HepG2 (cell line): ENCODE data around the gene DAPK3. TPM values are rescaled to one million over a fixed set of nuclear protein-coding genes. Genes with fewer than 3 reads are reported as not detected.

Source experiments
- ATAC-seq: fragments of 200-7000 bp; cut with Tn5 transposase; 3 replicates; pipeline ENCODE4 v1.9.1; 2020; ENCODE audit warnings: mild to moderate bottlenecking, moderate library complexity
- BruUV-seq: library from RNA; stranded (reverse); fragments of 400-500 nt; replicated peaks from 2 replicates; lab custom pipeline; 2021; lab: Mats Ljungman, UMichigan
- CTCF ChIA-PET: fragments of 300-600 bp; formaldehyde crosslinking; extraction: SDS; loops from one replicate; lab custom pipeline; 2021; ENCODE audit warnings: low total read pairs, inconsistent platforms, low intra/inter-chr PET ratio; lab: Yijun Ruan, JAX
- POLR2A ChIA-PET: fragments of 350-600 bp; sonication (Branson Sonifier 250); formaldehyde crosslinking; loops from one replicate; lab custom pipeline; 2020; ENCODE audit warnings: antibody characterized with exemption, inconsistent platforms; lab: Yijun Ruan, JAX
- DNase-seq: peaks from one replicate; pipeline ENCODE4 v3.0.0-alpha.2; 2015; ENCODE audit warnings: low spot score
- FAIRE-seq: peaks from 3 replicates; lab custom pipeline; 2011; peaks lifted over from hg19 to GRCh38; lab: Jason Lieb, UNC
- H2AFZ ChIP-seq: one replicate; pipeline ENCODE4 v1.6.1; 2011; ENCODE audit warnings: low read length, inconsistent platforms
- H3K27ac ChIP-seq: fragments of 300-600 bp; 3 replicates; pipeline ENCODE4 v1.8.0; 2011; ENCODE audit warnings: mixed run types, mild to moderate bottlenecking, mixed read lengths, low read length, inconsistent platforms; ENCODE audit not compliant: insufficient read depth; ENCODE audit errors: extremely low read length
- H3K27me3 ChIP-seq, 2 experiments: fragments of 200-600 bp in 1 of 2; 2 replicates in 1 of 2; 3 replicates in 1 of 2; pipeline versions ENCODE4 v1.6.0 to v1.8.0; 2011; ENCODE audit warnings: low read length in 2 of 2, mild to moderate bottlenecking in 2 of 2, moderate library complexity in 2 of 2, inconsistent platforms in 1 of 2; ENCODE audit not compliant: insufficient read depth in 2 of 2, control insufficient read depth in 1 of 2
- H3K36me3 ChIP-seq, 2 experiments: fragments of 200-600 bp in 1 of 2; replicated peaks in 1 of 2; 2 replicates in 1 of 2; 3 replicates in 1 of 2; pipeline versions ENCODE4 v1.5.1 to v1.8.0; 2011; ENCODE audit warnings: low read length in 2 of 2, inconsistent platforms in 1 of 2; ENCODE audit not compliant: insufficient read depth in 2 of 2, control insufficient read depth in 1 of 2
- H3K4me1 ChIP-seq: 2 replicates; pipeline ENCODE4 v1.5.1; 2012; ENCODE audit warnings: low read length, inconsistent platforms; ENCODE audit not compliant: insufficient read depth
- H3K4me2 ChIP-seq: 2 replicates; pipeline ENCODE4 v1.6.0; 2011; ENCODE audit warnings: low read depth, low read length, inconsistent platforms
- H3K4me3 ChIP-seq, 3 experiments: fragments of 200-600 bp in 1 of 3; sonication (generic), shearing (Covaris generic) in 1 of 3; replicated peaks in 1 of 3; 2 replicates each; pipeline ENCODE4 v1.5.1; 2011 to 2016; ENCODE audit warnings: low read length in 3 of 3, inconsistent platforms in 2 of 3, low read depth in 2 of 3, mild to moderate bottlenecking in 2 of 3, control low read depth in 1 of 3, mixed read lengths in 1 of 3; ENCODE audit not compliant: insufficient read depth in 1 of 3
- H3K79me2 ChIP-seq: one replicate; pipeline ENCODE4 v1.6.1; 2011; ENCODE audit warnings: low read length, inconsistent platforms; ENCODE audit not compliant: insufficient read depth
- H3K9ac ChIP-seq: 2 replicates; pipeline ENCODE4 v1.6.0; 2011; ENCODE audit warnings: mild to moderate bottlenecking, low read depth, low read length, inconsistent platforms; ENCODE audit not compliant: insufficient read depth
- H3K9me3 ChIP-seq: 2 replicates; pipeline ENCODE4 v1.5.1; 2012; ENCODE audit warnings: mild to moderate bottlenecking, low read length
- H4K20me1 ChIP-seq: 2 replicates; pipeline ENCODE4 v1.6.0; 2011; ENCODE audit warnings: inconsistent platforms, mild to moderate bottlenecking, low read length, moderate library complexity; ENCODE audit not compliant: insufficient read depth
- AGO2 ChIP-seq: fragments of 200-400 bp; formaldehyde crosslinking; optimal IDR thresholded peaks from 2 replicates; pipeline ENCODE3; 2017; ENCODE audit warnings: mild to moderate bottlenecking, low read depth, low read length, moderate library complexity
- ASH2L ChIP-seq: fragments of 300-600, 200-600 bp; sonication (generic); IDR thresholded peaks from 2 replicates; pipeline ENCODE4 v1.7.0; 2017; ENCODE audit warnings: low read depth, mild to moderate bottlenecking, moderate library complexity, mixed read lengths, low read length; ENCODE audit not compliant: insufficient read length
- BRD4 ChIP-seq: sonication (generic); formaldehyde crosslinking; IDR thresholded peaks from 2 replicates; pipeline ENCODE4 v1.4.0; 2020; ENCODE audit warnings: missing genetic modification reagents
- DMAP1 ChIP-seq: IDR thresholded peaks from 2 replicates; pipeline ENCODE4 v1.6.1; 2016
- ETV6 ChIP-seq: sonication (generic); formaldehyde crosslinking; conservative IDR thresholded peaks from 2 replicates; pipeline ENCODE4 v1.4.0; 2020; ENCODE audit warnings: missing genetic modification reagents
- HDAC1 ChIP-seq: sonication (generic); formaldehyde crosslinking; IDR thresholded peaks from 2 replicates; pipeline ENCODE4 v1.5.1; 2020; ENCODE audit warnings: mild to moderate bottlenecking, missing genetic modification reagents
- MTA1 ChIP-seq: sonication (generic); formaldehyde crosslinking; IDR thresholded peaks from 2 replicates; pipeline ENCODE4 v1.4.0; 2020; ENCODE audit warnings: missing genetic modification reagents, mild to moderate bottlenecking, borderline replicate concordance
- NRL ChIP-seq: sonication (generic); formaldehyde crosslinking; IDR thresholded peaks from 2 replicates; pipeline ENCODE4 v1.5.0; 2020; ENCODE audit warnings: missing genetic modification reagents, mild to moderate bottlenecking, moderate library complexity, borderline replicate concordance
- ZNF576 ChIP-seq: sonication (generic); formaldehyde crosslinking; IDR thresholded peaks from 2 replicates; pipeline ENCODE4 v1.4.0; 2020; ENCODE audit warnings: mild to moderate bottlenecking, missing genetic modification reagents
- ZNF768 ChIP-seq: sonication (generic); formaldehyde crosslinking; IDR thresholded peaks from 2 replicates; pipeline ENCODE4 v1.4.0; 2020; ENCODE audit warnings: missing genetic modification reagents
- WGBS: methylation state at CpG from one replicate; pipeline ENCODE4 v1.1.6; 2017; ENCODE audit warnings: low lambda C conversion rate; 5-methylcytosine and 5-hydroxymethylcytosine counted together
- in situ Hi-C: cut with HindIII; loops from 2 replicates; pipeline ENCODE4 v1.10.0; 2017; ENCODE audit warnings: low pct_unique_long_range_greater_than_20kb; ENCODE audit not compliant: extremely low pct_ligation_motif_present
- intact Hi-C: fragments of 100-400 bp; cut with micrococcal nuclease; formaldehyde crosslinking; loops from one replicate; pipeline ENCODE4 v1.10.0; 2022; ENCODE audit not compliant: unreplicated experiment
- polyA plus RNA-seq, 8 experiments: library from polyadenylated mRNA; depleted of rRNA in 3 of 8; stranded (reverse) in 7 of 8; unstranded in 1 of 8; fragments of >200 nt; fragmentation: Illumina TruSeq in 4 of 8; extraction: Trizol in 4 of 8; gene quantifications; 2 replicates each; pipeline versions ENCODE4 v1.2.1 to v1.2.3, GENCODE V29; 2011 to 2016; ENCODE audit warnings: low read depth in 4 of 8, missing spikeins in 1 of 8, mixed read lengths in 1 of 8; ENCODE audit not compliant: insufficient read depth in 1 of 8
- total RNA-seq, 5 experiments: library from RNA; depleted of rRNA; stranded (reverse); fragments of >200 nt; fragmentation: Illumina TruSeq; extraction: Trizol; gene quantifications; 2 replicates each; pipeline ENCODE4 v1.2.3, GENCODE V29; 2016; ENCODE audit warnings: low read depth in 1 of 5
- TF ChIP-seq, protein P1 (sequence below): sonication (generic); formaldehyde crosslinking; IDR thresholded peaks from 2 replicates; pipeline ENCODE4 v1.8.0; 2022; ENCODE audit warnings: low read depth, missing genetic modification reagents
- TF ChIP-seq, protein P2 (sequence below): sonication (generic); formaldehyde crosslinking; IDR thresholded peaks from 2 replicates; pipeline ENCODE4 v1.4.0; 2020; ENCODE audit warnings: missing genetic modification reagents, mild to moderate bottlenecking, borderline replicate concordance

DAPK3 gene
- total and polyA plus RNA-seq, 2 of the 13 experiments (the other 11 are each of a cell fraction or from before 2014, with no cell fraction given), result 30.5 to 37.3 TPM

- in situ Hi-C loops, result no loop called here
- DNase-seq, result no peak
- no TSS peak for BruUV-seq
- CTCF ChIA-PET, result no interaction called here
- no peak overlapping the region for H3K9ac ChIP-seq
- POLR2A ChIA-PET, result no interaction called here
- H3K36me3 ChIP-seq, result peaks cover 14 to 23% of the 10 kb centered on the region in 2 experiments; a peak in 4 of 5 replicates
- H3K27me3 ChIP-seq, result no peaks in the 10 kb centered on the region
- H3K27ac ChIP-seq, result no peak overlapping the region
- H3K4me1 ChIP-seq, result no peaks in the 10 kb centered on the region
- no peak for ATAC-seq
- TF ChIP-seq BRD4 (CRISPR knock-in tag) (no peak), AGO2 (no peak), DMAP1 (CRISPR knock-in tag) (no peak), ZNF576 (CRISPR knock-in tag) (no peak), MTA1 (no peak), ZNF768 (CRISPR knock-in tag) (no peak), ETV6 (CRISPR knock-in tag) (no peak), HDAC1 (CRISPR knock-in tag) (no peak), ASH2L (no peak), NRL (CRISPR knock-in tag) (no peak)
- TF ChIP-seq, protein P1, sequence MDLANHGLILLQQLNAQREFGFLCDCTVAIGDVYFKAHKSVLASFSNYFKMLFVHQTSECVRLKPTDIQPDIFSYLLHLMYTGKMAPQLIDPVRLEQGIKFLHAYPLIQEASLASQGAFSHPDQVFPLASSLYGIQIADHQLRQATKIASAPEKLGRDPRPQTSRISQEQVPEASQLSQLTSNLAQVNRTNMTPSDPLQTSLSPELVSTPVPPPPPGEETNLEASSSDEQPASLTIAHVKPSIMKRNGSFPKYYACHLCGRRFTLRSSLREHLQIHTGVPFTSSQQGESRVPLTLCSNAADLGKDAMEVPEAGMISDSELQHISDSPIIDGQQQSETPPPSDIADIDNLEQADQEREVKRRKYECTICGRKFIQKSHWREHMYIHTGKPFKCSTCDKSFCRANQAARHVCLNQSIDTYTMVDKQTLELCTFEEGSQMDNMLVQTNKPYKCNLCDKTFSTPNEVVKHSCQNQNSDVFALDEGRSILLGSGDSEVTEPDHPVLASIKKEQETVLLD (CRISPR knock-in tag), result no peak
- TF ChIP-seq, protein P2, sequence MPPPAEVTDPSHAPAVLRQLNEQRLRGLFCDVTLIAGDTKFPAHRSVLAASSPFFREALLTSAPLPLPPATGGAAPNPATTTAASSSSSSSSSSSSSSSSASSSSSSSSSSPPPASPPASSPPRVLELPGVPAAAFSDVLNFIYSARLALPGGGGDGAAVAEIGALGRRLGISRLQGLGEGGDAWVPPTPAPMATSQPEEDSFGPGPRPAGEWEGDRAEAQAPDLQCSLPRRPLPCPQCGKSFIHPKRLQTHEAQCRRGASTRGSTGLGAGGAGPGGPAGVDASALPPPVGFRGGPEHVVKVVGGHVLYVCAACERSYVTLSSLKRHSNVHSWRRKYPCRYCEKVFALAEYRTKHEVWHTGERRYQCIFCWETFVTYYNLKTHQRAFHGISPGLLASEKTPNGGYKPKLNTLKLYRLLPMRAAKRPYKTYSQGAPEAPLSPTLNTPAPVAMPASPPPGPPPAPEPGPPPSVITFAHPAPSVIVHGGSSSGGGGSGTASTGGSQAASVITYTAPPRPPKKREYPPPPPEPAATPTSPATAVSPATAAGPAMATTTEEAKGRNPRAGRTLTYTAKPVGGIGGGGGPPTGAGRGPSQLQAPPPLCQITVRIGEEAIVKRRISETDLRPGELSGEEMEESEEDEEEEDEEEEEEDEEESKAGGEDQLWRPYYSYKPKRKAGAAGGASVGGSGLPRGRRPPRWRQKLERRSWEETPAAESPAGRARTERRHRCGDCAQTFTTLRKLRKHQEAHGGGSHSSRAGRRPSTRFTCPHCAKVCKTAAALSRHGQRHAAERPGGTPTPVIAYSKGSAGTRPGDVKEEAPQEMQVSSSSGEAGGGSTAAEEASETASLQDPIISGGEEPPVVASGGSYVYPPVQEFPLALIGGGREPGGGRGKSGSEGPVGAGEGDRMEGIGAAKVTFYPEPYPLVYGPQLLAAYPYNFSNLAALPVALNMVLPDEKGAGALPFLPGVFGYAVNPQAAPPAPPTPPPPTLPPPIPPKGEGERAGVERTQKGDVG (CRISPR knock-in tag), result no peak
- no peaks in the 10 kb centered on the region for H3K9me3 ChIP-seq
- H2AFZ ChIP-seq, result no peak overlapping the region
- no peak overlapping the region for H3K4me2 ChIP-seq
- H3K79me2 ChIP-seq, result peaks cover 12% of the 10 kb centered on the region
- no peak for FAIRE-seq
- intact Hi-C loops, result no loop called here
- 96% methylated on average over 8 of the region's 17 CpGs for WGBS
- H3K4me3 ChIP-seq, result no peak overlapping the region
- H4K20me1 ChIP-seq, result no peaks in the 10 kb centered on the region
These were observed 48.7 kb upstream of the DAPK3 start for GRCh38 chr19:4019578-4019977.
